Osteoblast (primary cell): ENCODE measurements around the gene ALG14. TPM values are rescaled to one million over a fixed set of nuclear protein-coding genes. Genes with fewer than 3 reads are reported as not detected.

Experiments used
- DNase-seq: peaks from one replicate; pipeline ENCODE4 v3.0.0; 2011; ENCODE audit warnings: low spot score, mixed read lengths; ENCODE audit not compliant: insufficient read length; ENCODE audit errors: missing footprints
- H2AFZ ChIP-seq: 2 replicates; pipeline ENCODE4 v1.6.0; 2011; ENCODE audit warnings: mild to moderate bottlenecking, low read length
- H3K27ac ChIP-seq: 2 replicates; pipeline ENCODE4 v1.5.1; 2011; ENCODE audit warnings: mild to moderate bottlenecking, low read depth, low read length, moderate library complexity
- H3K27me3 ChIP-seq: 2 replicates; pipeline ENCODE4 v1.6.0; 2012; ENCODE audit warnings: mild to moderate bottlenecking, control low read depth, inconsistent platforms, low read length, moderate library complexity; ENCODE audit not compliant: insufficient read depth
- H3K36me3 ChIP-seq: 2 replicates; pipeline ENCODE4 v1.5.1; 2011; ENCODE audit warnings: mild to moderate bottlenecking, low read length, control low read depth, moderate library complexity; ENCODE audit not compliant: insufficient read depth
- H3K4me1 ChIP-seq: 2 replicates; pipeline ENCODE4 v1.5.1; 2011; ENCODE audit warnings: mild to moderate bottlenecking, low read length, control low read depth, moderate library complexity; ENCODE audit not compliant: insufficient read depth
- H3K4me2 ChIP-seq: 2 replicates; pipeline ENCODE4 v1.6.0; 2011; ENCODE audit warnings: mild to moderate bottlenecking, low read length; ENCODE audit not compliant: insufficient read depth
- H3K4me3 ChIP-seq: fragments of 200-600 bp; sonication (generic); 3 replicates; pipeline ENCODE4 v1.5.1; 2012; ENCODE audit warnings: mild to moderate bottlenecking, low read length, inconsistent platforms; ENCODE audit not compliant: insufficient read depth
- H3K79me2 ChIP-seq: 2 replicates; pipeline ENCODE4 v1.6.0; 2012; ENCODE audit warnings: mild to moderate bottlenecking, low read length, control low read depth, inconsistent platforms; ENCODE audit not compliant: insufficient read depth
- H3K9me3 ChIP-seq: 2 replicates; pipeline ENCODE4 v1.5.1; 2011; ENCODE audit warnings: low read depth, low read length, control low read depth
- H4K20me1 ChIP-seq: 2 replicates; pipeline ENCODE4 v1.6.0; 2012; ENCODE audit warnings: mild to moderate bottlenecking, low read length, control low read depth; ENCODE audit not compliant: insufficient read depth
- total RNA-seq: library from RNA; depleted of rRNA; stranded (reverse); fragments of >200 nt; gene quantifications from 2 replicates; pipeline ENCODE4 v1.2.3, GENCODE V29; 2012
- TF ChIP-seq, protein P1 (sequence below): IDR thresholded peaks from 2 replicates; pipeline ENCODE4 v1.5.1; 2011; ENCODE audit warnings: mild to moderate bottlenecking, low read depth, low read length, moderate library complexity; ENCODE audit errors: extremely low read depth

Gene ALG14
- total RNA-seq, 1 donor = 1.4 TPM

DNA sequence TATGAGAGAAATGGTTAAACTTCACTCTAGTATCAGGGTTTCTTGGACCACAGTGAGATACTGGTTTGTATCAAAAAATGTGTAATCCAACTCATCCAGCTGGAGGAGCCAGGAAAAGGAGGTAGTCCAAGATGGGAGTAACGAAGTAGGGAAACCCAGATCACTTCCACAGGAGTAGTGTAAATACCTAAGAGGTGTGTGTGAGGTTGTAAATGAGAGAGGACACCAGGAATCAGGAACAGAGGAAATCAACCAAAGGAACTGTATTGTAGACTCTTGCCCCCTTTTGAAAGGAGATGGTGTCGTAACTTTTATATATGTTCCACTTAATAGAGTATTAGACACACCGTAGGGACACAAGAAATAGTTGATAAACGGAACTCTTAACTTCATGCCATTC, 24.7 kb upstream of the ALG14 start:
- no peaks in the 10 kb centered on the region for H3K36me3 ChIP-seq
- no peaks in the 10 kb centered on the region for H3K79me2 ChIP-seq
- H3K27ac ChIP-seq = no peak overlapping the region
- peaks cover 3% of the 10 kb centered on the region for H3K4me1 ChIP-seq
- peaks cover 7% of the 10 kb centered on the region for H3K27me3 ChIP-seq
- no peak overlapping the region for H3K4me2 ChIP-seq
- no peaks in the 10 kb centered on the region for H4K20me1 ChIP-seq
- TF ChIP-seq, protein P1, sequence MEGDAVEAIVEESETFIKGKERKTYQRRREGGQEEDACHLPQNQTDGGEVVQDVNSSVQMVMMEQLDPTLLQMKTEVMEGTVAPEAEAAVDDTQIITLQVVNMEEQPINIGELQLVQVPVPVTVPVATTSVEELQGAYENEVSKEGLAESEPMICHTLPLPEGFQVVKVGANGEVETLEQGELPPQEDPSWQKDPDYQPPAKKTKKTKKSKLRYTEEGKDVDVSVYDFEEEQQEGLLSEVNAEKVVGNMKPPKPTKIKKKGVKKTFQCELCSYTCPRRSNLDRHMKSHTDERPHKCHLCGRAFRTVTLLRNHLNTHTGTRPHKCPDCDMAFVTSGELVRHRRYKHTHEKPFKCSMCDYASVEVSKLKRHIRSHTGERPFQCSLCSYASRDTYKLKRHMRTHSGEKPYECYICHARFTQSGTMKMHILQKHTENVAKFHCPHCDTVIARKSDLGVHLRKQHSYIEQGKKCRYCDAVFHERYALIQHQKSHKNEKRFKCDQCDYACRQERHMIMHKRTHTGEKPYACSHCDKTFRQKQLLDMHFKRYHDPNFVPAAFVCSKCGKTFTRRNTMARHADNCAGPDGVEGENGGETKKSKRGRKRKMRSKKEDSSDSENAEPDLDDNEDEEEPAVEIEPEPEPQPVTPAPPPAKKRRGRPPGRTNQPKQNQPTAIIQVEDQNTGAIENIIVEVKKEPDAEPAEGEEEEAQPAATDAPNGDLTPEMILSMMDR = no peak
- H3K4me3 ChIP-seq = no peak overlapping the region
- H3K9me3 ChIP-seq = no peaks in the 10 kb centered on the region
- DNase-seq = no peak
- no peak overlapping the region for H2AFZ ChIP-seq

- Histone ChIP-seq H4K20me1 (no peaks in the 10 kb centered on the region), H3K4me2 (no peak overlapping the region), H2AFZ (no peak overlapping the region), H3K27ac (no peak overlapping the region), H3K4me1 (peaks cover 3% of the 10 kb centered on the region), H3K9me3 (no peaks in the 10 kb centered on the region), H3K36me3 (no peaks in the 10 kb centered on the region), H3K27me3 (no peaks in the 10 kb centered on the region), H3K79me2 (no peaks in the 10 kb centered on the region), H3K4me3 (no peak overlapping the region)
- no peak for DNase-seq
- TF ChIP-seq, protein P1 = no peak
These were observed 23.6 kb upstream of the ALG14 start for GRCh38 chr1:95096218-95096841.

DNA sequence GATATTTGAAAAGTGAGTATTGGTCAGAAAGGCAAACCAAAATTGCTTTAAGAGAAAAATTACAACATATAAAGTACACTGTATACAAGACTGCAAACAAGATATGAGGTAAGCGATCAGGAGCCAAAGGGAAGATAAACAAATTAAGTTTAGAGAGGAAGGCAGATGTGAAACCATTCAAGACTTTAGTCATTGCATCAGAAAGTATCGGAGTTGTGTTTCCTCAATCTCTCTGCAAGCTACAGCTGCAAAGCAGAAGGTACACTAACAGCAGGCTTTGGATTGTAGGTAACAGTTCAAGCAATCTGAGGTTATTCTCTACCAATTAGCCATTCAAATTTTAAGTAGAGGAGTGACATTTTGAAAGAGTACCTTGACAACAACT, 23.1 kb upstream of the ALG14 start:
- Histone ChIP-seq H3K9me3 (no peaks in the 10 kb centered on the region), H3K36me3 (no peaks in the 10 kb centered on the region), H4K20me1 (no peaks in the 10 kb centered on the region), H3K4me2 (no peak overlapping the region), H3K27ac (no peak overlapping the region), H2AFZ (no peak overlapping the region), H3K4me1 (peaks cover 3% of the 10 kb centered on the region), H3K4me3 (no peak overlapping the region), H3K27me3 (no peaks in the 10 kb centered on the region), H3K79me2 (no peaks in the 10 kb centered on the region)
- TF ChIP-seq, protein P1 = no peak
- DNase-seq = no peak

GRCh38 chr1:95094923-95095322, 22.2 kb upstream of the ALG14 start:
- no peak overlapping the region for H3K4me3 ChIP-seq
- TF ChIP-seq, protein P1 = no peak
- H2AFZ ChIP-seq = no peak overlapping the region
- H3K36me3 ChIP-seq = no peaks in the 10 kb centered on the region
- DNase-seq = no peak
- H3K27me3 ChIP-seq = no peaks in the 10 kb centered on the region
- no peaks in the 10 kb centered on the region for H3K9me3 ChIP-seq
- H3K27ac ChIP-seq = no peak overlapping the region
- peaks cover 3% of the 10 kb centered on the region for H3K4me1 ChIP-seq
- H4K20me1 ChIP-seq = no peaks in the 10 kb centered on the region
- H3K4me2 ChIP-seq = no peak overlapping the region
- no peaks in the 10 kb centered on the region for H3K79me2 ChIP-seq
